ENCODE measurements around the gene GHSR. TPM values are rescaled to one million over a fixed set of nuclear protein-coding genes. Genes with fewer than 3 reads are reported as not detected.
A peak's percentile ranks its signal among the peaks of the same experiment; 100 is the strongest.
"Not testable (repeated sequence)": the region's sequence is repeated elsewhere in the genome, so short reads cannot be mapped to it uniquely, and the experiment has no call there.

Gene GHSR, protein sequence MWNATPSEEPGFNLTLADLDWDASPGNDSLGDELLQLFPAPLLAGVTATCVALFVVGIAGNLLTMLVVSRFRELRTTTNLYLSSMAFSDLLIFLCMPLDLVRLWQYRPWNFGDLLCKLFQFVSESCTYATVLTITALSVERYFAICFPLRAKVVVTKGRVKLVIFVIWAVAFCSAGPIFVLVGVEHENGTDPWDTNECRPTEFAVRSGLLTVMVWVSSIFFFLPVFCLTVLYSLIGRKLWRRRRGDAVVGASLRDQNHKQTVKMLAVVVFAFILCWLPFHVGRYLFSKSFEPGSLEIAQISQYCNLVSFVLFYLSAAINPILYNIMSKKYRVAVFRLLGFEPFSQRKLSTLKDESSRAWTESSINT
- not detected for total RNA-seq

- Mint-ChIP-seq H3K36me3 (peaks cover 13 to 28% of the 10 kb centered on the region in 2 donors), H3K9me3 (no peaks in the 10 kb centered on the region), H3K27ac (no peak within 1 kb of the TSS)
- DNase-seq (ENCODE audit: low spot score in 2 of 2): no peak
- ATAC-seq: peak; percentile 39 to 44
Measured at GRCh38 chr3:172447611-172448579, at the start of gene GHSR. Gene GHSR (minus strand): TSS chr3:172448456. CDS start chr3:172448413, 43 bp downstream.

DNA sequence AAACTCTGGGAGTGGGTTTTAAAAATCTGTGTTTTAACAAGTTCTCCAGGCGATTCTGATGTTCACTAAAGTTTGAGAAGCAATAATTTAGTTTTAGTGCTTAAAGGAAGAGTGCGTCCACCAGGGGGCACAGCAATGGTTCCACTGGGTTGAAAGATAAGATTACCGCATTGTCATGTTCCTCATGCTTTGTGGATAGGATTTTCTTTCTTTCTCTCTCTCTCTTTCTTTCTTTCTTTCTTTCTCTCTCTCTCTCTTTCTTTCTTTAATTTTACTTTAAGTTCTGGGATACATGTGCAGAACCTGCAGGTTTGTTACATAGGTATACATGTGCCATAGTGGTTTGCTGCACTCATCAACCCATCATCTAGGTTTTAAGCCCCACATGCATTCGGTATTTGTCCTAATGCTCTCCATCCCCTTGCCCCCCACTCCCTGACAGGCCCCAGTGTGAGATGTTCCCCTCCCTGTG is 42.0 kb upstream of the GHSR start:
- H3K36me3 Mint-ChIP-seq, H3K9me3 Mint-ChIP-seq: not testable (repeated sequence)

DNA sequence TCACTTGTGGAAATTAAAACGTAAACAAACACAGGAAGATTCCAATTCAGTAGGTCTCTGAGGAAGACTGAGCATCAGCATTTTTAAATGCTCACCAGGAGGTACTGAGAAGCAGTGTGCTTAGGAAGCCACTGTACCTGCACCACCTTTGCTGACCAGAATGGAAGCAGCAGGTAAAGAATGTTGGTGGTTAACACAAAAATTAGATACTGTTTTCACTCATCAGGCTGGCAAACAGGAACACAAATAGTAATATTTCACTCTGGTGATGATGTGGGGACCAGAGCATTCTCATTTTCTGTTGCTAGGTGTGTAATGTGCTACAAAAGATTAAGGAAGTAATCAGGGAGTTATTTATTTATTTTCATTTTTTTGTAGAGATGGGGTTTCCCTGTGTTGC is 29.9 kb upstream of the GHSR start:
- Mint-ChIP-seq H3K9me3 (no peaks in the 10 kb centered on the region), H3K36me3 (peaks cover 0 to 5% of the 10 kb centered on the region in 2 donors), H3K27ac (no peak overlapping the region)
- ATAC-seq: peak in 1 of 2 donors; percentile 84
- DNase-seq (ENCODE audit: low spot score in 2 of 2): no peak

More for the DNA sequence above, 42.0 kb upstream of the GHSR start:
- DNase-seq (ENCODE audit: low spot score in 2 of 2) (peak in 1 of 2 donors; percentile 79), ATAC-seq (peak; percentile 70 to 73)
- H3K27ac Mint-ChIP-seq: peak overlapping the region; percentile 70

DNA sequence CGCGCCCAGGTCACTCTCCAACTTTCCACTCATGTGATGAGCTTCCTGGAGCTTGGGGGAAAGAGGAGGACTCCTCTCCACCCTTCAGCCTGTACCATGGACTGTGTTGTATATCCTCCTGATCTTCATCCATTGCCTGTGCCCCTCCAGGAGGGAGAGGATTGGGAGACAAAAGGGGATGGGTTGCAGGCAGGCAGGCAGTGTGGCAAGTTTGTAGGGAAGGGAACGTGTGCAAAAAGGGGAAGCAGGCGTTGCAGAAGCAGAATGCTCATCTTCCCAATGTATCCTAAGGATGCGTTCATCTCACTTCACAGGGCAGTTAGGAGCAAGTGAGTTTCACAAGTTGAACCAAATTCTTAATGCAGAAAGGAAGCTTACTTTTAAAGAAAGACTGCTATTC is 28.1 kb upstream of the GHSR start:
- DNase-seq (ENCODE audit: low spot score in 2 of 2): no peak
- peak overlapping the region in 1 of 2 donors; percentile 65 for H3K27ac Mint-ChIP-seq
- peaks cover 0 to 5% of the 10 kb centered on the region in 2 donors for H3K9me3 Mint-ChIP-seq
- no peak for ATAC-seq
- H3K36me3 Mint-ChIP-seq: peaks cover 0 to 5% of the 10 kb centered on the region in 2 donors

- ATAC-seq: no peak
- Mint-ChIP-seq H3K36me3 (peaks cover 0 to 5% of the 10 kb centered on the region in 2 donors), H3K27ac (no peak overlapping the region), H3K9me3 (peaks cover 0 to 5% of the 10 kb centered on the region in 2 donors)
- no peak for DNase-seq (ENCODE audit: low spot score in 2 of 2)
Measured at GRCh38 chr3:172475703-172476102, 27.4 kb upstream of the GHSR start.

- Mint-ChIP-seq H3K27ac (no peak overlapping the region), H3K36me3 (peaks cover 0 to under 1% of the 10 kb centered on the region in 2 donors), H3K9me3 (peaks cover 0 to 8% of the 10 kb centered on the region in 2 donors)
- DNase-seq (ENCODE audit: low spot score in 2 of 2) (no peak), ATAC-seq (no peak)
Measured at GRCh38 chr3:172471903-172472302, 23.6 kb upstream of the GHSR start.

- Mint-ChIP-seq H3K9me3 (peaks cover 0 to 11% of the 10 kb centered on the region in 2 donors), H3K36me3 (no peaks in the 10 kb centered on the region), H3K27ac (no peak overlapping the region)
- ATAC-seq (no peak), DNase-seq (ENCODE audit: low spot score in 2 of 2) (no peak)
Measured at GRCh38 chr3:172470588-172470987, 22.3 kb upstream of the GHSR start.

GRCh38 chr3:172467170-172467824 is 19.0 kb upstream of the GHSR start:
- peak in 1 of 2 donors; percentile 54 for ATAC-seq
- Mint-ChIP-seq H3K36me3 (no peaks in the 10 kb centered on the region), H3K9me3 (peaks cover 0 to 15% of the 10 kb centered on the region in 2 donors)

DNA sequence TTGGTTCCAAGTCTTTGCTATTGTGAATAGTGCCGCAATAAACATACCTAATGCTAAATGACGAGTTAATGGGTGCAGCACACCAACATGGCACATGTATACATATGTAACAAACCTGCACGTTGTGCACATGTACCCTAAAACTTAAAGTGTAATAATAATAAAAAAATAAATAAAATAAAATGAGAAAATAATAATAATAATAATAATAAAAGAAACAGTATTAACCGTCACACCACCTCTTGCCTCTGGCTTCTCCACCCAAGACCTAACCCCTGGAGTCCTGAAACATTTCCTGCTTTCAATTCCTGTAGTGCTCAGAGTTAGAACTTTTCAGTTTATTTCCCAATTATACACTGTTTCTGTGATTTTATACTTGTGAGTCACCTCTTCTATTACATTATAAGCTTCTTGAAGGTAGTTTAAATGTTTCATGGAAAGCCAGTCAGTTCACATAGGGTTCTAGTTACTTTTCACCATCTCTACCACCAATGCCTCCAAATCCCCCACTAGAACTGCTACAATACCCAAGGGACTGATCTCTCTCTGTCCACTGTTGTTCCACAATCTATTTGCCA is 18.4 kb upstream of the GHSR start:
- Mint-ChIP-seq H3K9me3 (peaks cover 0 to 11% of the 10 kb centered on the region in 2 donors), H3K27ac (no peak overlapping the region)
- ATAC-seq: no peak

More at GRCh38 chr3:172467170-172467824, 19.0 kb upstream of the GHSR start:
- no peak overlapping the region for H3K27ac Mint-ChIP-seq
- DNase-seq (ENCODE audit: low spot score in 2 of 2): no peak

GRCh38 chr3:172465281-172465680 is 17.0 kb upstream of the GHSR start:
- ATAC-seq: no peak
- H3K36me3 Mint-ChIP-seq: no peaks in the 10 kb centered on the region
- no peak for DNase-seq (ENCODE audit: low spot score in 2 of 2)
- peaks cover 0 to 10% of the 10 kb centered on the region in 2 donors for H3K9me3 Mint-ChIP-seq
- no peak overlapping the region for H3K27ac Mint-ChIP-seq

More for the DNA sequence above, 18.4 kb upstream of the GHSR start:
- no peaks in the 10 kb centered on the region for H3K36me3 Mint-ChIP-seq
- no peak for DNase-seq (ENCODE audit: low spot score in 2 of 2)

DNA sequence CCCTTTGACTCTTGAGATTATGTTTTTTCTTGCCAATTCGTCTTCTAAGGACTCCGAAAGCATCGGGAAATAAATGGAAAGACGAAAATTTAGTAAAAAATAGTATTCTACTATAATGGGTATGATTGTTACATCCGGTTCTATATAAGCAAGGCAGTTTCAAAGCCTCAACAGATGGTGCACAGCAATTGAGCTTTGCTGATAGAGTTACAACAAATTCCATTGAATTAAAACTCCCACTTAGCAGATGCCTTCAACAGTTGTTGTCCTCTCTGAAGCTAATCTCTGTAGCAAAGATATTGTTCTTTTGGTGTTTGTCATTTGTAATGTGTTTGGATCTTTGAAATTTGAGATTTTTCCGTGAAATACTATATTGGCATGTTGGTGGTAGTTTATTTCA is 16.1 kb upstream of the GHSR start:
- ATAC-seq: no peak
- DNase-seq (ENCODE audit: low spot score in 2 of 2): no peak
- no peaks in the 10 kb centered on the region for H3K36me3 Mint-ChIP-seq
- H3K27ac Mint-ChIP-seq: no peak overlapping the region
- H3K9me3 Mint-ChIP-seq: peaks cover 0 to 10% of the 10 kb centered on the region in 2 donors

- ATAC-seq (peak in 1 of 2 donors; percentile 35), DNase-seq (ENCODE audit: low spot score in 2 of 2) (no peak)
- Mint-ChIP-seq H3K9me3 (peaks cover 0 to 5% of the 10 kb centered on the region in 2 donors), H3K36me3 (no peaks in the 10 kb centered on the region), H3K27ac (no peak overlapping the region)
Measured at GRCh38 chr3:172461530-172462138, 13.4 kb upstream of the GHSR start.

GRCh38 chr3:172456404-172456803 is 8.1 kb upstream of the GHSR start:
- Mint-ChIP-seq H3K9me3 (no peaks in the 10 kb centered on the region), H3K36me3 (no peaks in the 10 kb centered on the region), H3K27ac (no peak overlapping the region)
- DNase-seq (ENCODE audit: low spot score in 2 of 2) (no peak), ATAC-seq (no peak)

DNA sequence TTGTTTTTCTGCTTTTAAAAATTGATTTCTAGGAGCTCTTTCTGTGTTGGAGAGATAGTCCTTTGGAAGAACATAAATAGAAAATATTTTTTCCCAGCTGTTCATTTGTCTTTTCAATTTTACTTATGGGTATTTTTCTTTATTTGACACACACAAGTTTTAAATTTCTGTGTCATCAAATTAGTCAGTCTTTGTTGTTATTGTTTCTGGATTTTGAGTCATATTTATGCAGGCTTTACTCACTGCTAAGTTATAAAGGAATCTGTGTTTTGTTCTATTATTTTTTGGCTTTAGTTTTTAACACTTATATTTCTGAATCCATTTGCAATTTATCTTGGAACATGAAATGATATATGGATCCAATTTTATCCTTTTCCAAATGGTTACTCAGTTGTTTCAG is 5.9 kb upstream of the GHSR start:
- H3K36me3 Mint-ChIP-seq: peaks cover 0 to 10% of the 10 kb centered on the region in 2 donors
- H3K27ac Mint-ChIP-seq: no peak overlapping the region
- H3K9me3 Mint-ChIP-seq: no peaks in the 10 kb centered on the region
- DNase-seq (ENCODE audit: low spot score in 2 of 2): no peak
- no peak for ATAC-seq

- peak in 1 of 2 donors; percentile 34 for ATAC-seq
- H3K9me3 Mint-ChIP-seq: no peaks in the 10 kb centered on the region
- H3K36me3 Mint-ChIP-seq: peaks cover 13 to 28% of the 10 kb centered on the region in 2 donors
Measured at GRCh38 chr3:172449466-172450149, 1.4 kb upstream of the GHSR start.

More at GRCh38 chr3:172449466-172450149, 1.4 kb upstream of the GHSR start:
- peak in 1 of 2 donors; percentile 21 for DNase-seq (ENCODE audit: low spot score in 2 of 2)
- no peak overlapping the region for H3K27ac Mint-ChIP-seq
